Fibroblast of skin of back (primary cell): ENCODE results near the gene TTF2. TPM values are rescaled to one million over a fixed set of nuclear protein-coding genes. Genes with fewer than 3 reads are reported as not detected.
A peak's percentile ranks its signal among the peaks of the same experiment; 100 is the strongest.

Experiments
- DNase-seq: peaks from one replicate; pipeline ENCODE4 v3.0.0-alpha.2; 2013
- polyA plus RNA-seq, 2 experiments: library from polyadenylated mRNA; unstranded; fragments of 120-200 nt; gene quantifications; one replicate each; pipeline ENCODE4 v1.2.1, GENCODE V29; 2013; ENCODE audit not compliant: insufficient read length in 2 of 2

TTF2 gene
- polyA plus RNA-seq (2013, experiment 1 of 2; ENCODE audit: insufficient read length), result 24.6 TPM
- 10.1 TPM for polyA plus RNA-seq (2013, experiment 2 of 2; ENCODE audit: insufficient read length)

DNA sequence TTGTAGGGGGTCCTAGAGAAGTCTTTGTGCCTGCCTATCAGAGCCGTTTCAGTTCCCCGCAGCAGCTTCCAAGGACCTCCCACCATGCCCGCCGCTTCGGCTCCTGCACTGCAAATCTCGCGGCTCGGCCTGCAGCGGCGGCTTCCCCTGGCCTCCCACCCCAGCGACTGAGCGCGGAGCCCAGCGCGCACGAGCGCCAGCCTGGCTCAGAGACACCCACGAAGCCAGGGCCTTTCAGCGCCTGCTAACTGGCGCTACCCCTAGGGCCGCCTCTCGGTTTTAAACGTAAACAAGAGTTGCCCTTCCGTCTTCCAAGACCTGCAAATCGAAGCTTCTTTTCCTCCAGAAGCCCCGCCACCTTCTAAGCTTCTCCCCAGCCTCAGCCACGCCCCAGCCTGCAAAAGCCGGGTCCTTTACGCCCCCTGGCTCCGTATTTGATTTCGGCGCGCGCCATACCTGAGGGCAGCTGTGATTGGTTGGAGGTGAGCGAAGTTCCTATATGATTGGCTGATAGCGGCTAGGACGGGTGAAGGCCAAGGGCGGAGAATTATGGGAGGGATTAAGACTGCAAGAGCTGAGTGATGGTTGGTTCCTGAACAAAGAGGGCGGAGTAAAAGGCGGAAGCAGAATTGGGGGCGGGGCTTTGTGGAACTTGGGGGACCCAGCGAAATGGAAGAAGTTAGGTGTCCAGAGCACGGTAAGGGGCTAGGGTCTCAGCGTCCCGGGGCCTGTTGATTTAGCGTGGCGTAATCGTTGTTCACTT is at the start of gene TTF2:
TTF2 (plus strand) TSS at position 649 of the 763 bp plus-strand sequence; CDS start at position 670, 21 bp downstream.
- DNase-seq, result peak; percentile 99

DNA sequence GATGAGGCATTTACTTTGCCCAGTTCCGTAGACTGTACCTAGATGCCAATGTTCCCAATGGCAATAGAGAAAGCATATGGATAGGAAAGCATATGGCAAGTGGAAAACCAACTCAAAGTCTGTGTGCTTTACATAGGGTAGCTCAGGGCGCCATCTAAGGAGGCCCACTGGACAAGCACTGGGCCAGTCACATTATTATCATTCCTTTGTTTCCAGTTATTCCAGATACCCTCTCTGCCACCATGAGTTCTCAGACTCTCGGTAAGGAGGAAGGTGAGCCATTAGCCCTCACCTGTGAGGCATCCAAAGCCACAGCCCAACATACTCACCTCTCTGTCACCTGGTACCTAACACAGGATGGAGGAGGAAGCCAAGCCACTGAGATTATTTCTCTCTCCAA is 48.8 kb upstream of the TTF2 start:
- no peak for DNase-seq

DNA sequence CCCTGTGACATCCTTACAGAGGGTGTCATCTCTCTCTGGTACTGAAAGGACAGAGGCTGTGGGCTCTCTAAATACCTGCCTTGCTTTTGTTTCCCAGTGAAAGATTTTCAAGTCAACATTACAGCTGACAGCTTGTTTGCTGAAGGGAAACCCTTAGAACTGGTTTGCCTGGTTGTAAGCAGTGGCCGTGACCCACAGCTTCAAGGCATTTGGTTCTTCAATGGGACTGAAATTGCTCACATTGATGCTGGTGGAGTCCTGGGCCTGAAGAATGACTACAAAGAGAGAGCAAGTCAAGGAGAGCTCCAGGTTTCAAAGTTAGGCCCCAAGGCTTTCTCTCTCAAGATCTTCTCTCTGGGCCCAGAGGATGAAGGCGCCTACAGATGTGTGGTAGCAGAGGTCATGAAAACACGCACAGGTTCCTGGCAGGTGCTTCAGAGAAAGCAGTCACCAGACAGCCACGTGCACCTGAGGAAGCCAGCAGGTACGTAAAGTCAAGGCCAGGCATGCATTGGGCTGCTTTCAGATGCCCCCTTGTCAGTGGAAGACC is 46.7 kb upstream of the TTF2 start:
- no peak for DNase-seq

DNA sequence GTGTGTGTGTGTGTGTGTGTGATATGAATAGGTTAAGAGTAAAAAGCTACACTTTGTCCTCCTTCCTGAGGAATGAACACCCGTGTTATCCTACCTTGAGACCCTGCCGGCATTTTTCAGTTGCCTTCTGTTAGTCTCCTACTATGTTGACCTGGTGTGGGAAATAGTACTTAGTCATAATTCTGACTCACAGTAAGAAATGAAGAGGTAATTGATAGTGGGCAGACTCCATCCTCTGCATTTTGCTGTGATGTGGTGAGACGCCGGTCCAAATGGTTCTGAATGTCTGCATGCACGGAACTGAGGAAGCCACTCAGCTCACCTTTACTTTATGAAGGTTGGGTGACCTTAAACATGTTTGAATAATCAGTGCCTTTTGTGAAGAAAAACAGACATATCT is 45.9 kb upstream of the TTF2 start:
- peak; percentile 9 for DNase-seq

DNA sequence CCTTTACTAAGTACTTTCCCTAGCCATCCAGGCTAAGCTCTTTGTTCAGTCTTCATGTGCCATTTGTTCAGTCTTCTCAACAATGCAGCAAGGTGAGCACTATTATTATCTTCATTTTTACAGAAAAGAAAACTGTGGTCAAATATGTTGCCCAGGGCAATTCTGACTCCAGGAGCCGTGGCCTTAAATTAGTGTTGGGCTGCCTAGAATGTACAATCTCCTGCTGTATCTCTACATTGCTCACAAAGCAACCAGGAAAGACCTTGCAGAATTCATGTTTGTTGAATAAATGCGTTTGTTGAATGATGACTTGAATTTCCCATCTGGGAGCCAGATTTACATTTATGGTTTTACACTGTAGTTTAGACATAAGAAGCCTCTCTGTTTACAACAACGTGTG is 44.4 kb upstream of the TTF2 start:
- DNase-seq, result no peak

DNA sequence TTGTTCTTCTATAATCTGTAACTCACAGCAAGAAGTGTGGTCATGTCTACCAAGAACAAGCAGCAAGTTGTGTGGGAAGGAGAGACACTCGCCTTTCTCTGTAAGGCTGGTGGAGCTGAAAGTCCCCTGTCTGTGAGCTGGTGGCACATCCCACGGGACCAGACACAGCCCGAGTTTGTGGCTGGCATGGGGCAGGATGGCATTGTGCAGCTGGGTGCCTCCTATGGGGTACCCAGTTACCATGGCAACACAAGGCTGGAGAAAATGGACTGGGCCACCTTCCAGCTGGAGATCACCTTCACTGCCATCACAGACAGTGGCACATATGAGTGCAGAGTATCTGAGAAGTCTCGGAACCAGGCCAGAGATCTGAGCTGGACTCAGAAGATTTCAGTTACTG is 43.1 kb upstream of the TTF2 start:
- DNase-seq, result no peak

DNA sequence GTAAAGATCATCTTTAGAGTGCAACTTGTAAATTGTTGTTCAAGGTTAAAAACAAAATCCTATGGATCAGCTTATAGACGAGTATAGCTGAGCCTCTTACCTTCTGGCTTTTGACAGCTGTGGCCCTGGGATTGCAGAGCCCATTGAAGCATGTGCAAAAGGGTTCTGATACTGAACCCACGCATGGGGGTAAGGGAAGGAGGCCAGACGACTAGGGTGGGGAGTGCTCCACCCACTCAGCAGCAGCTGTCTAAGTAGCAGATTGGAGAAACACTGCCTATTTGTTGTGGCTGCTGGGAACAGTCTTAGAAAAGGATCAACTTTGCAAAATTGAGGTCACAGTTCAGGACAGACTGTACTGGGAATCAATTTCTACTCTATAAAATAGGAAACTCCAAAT is 42.5 kb upstream of the TTF2 start:
- DNase-seq, result no peak

DNA sequence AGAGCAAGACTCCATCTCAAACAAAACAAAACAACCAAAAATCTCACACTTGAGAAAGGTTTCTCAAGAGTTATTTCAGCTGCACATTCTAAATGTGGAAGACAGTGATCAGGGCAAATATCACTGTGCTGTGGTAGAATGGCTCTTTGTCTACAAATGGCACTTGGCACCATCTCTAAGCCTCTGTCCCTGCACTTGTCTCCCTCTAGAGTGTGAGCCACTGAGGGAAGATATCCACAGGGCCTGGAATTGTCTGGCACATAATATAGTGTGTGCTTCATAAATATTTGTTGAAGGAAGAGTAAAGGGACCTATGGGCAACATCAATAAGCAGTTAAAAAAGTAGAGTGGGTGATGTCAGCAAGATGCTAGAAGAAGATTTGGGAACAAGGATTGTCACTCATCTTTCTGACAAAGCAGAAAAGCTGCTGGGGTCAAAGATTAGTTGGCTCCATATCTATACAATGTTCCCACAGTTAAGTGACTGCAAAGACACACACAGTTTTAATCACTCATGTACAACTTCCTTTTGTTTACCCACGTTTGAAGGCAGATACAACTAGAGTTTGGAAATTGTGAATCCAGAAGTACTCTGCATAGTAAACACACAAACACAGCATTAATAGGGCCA is 39.5 kb upstream of the TTF2 start:
- no peak for DNase-seq

DNA sequence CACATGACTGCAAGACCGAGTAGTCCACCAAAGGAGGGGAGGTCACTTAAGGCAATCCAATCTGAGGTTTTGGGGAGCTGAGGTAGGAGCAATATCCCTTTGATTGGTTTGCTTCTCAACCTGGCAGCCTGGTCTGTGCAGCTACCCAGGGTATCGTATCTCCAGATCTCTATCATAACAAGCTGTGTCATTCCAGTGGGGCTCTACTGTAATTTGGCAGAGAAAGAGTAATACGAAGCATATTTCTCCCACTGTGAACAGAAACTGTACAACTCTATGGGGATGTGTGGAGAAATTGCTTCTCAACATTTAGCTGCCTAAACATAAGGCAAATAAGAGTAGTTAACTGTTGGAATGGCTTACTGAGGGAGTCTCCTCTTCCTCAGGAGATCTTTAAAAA is 38.0 kb upstream of the TTF2 start:
- DNase-seq, result no peak

DNA sequence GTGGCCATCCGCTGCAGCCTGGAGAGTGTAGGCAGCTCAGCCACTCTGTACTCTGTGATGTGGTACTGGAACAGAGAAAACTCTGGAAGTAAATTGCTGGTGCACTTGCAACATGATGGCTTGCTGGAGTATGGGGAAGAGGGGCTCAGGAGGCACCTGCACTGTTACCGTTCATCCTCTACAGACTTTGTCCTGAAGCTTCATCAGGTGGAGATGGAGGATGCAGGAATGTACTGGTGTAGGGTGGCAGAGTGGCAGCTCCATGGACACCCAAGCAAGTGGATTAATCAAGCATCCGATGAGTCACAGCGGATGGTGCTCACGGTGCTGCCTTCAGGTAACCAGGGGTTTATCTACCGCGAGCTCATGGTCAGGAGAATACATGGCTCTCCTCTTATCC is 34.6 kb upstream of the TTF2 start:
- DNase-seq, result no peak

DNA sequence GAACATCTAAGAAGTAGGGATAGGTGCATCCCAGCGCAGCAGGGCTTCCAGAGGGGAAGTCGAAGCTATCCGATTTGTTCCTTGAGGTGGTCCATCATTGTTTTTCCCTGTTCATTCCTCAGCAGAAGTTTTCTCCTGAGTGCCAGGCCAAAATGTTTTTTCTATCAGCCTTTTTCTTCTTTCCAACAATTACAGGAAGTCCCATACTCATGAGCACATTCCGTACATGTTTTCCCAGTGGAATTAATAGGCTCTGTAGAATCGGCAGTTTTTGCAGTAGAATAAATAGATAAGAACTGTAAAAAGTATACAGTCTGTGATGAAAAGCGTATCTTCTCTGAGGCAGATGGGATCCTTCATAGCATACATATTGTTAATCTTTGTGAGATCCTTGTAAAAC is 33.8 kb upstream of the TTF2 start:
- DNase-seq, result peak; percentile 57

DNA sequence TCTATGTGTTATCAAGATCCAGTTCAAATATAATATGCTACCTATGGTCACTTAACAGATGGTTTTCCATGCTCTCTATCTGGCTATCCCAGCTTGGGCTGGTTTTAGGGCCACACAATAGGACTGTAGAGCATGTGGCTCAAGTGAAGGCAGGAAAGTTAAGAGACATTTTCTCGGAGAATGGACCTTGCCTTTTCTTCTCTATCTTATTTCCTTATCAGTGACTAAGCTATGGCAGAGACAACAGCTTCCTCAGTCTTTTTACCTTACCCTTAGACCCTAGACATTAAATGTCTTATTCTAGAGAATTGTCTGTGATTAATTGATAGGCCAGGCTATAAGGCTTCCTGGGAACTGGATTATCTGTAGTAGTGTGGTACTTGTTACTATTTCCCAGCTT is 30.4 kb upstream of the TTF2 start:
- DNase-seq, result no peak

DNA sequence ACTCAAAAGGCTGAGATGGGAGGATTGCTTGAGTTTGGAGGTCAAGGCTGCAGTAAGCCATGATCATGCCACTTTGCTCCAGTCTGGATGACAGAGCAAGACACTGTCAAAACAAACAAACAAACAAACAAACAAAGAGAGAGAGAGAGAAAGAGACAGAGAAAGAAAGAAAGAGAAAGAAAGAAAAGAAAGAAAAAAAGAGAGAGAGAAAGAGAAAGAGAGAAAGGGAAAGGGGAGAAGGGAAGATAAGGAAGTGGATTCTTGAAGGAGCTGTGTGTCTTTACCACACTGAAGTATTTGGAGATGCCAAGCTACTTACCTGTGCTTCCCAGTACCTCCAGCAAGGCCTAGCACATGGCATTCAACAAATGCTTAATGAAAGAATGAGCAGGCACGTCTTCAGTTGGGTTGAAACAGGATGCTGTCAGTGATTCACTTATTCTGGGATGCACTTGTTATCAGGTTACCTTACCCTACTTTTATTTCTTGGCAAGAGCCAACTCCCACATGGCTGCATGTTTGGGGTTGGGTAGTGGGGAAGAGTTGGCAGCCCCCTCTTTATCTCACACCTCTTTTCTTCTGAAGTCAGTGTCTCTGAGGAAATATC is 29.8 kb upstream of the TTF2 start:
- DNase-seq, result no peak

DNA sequence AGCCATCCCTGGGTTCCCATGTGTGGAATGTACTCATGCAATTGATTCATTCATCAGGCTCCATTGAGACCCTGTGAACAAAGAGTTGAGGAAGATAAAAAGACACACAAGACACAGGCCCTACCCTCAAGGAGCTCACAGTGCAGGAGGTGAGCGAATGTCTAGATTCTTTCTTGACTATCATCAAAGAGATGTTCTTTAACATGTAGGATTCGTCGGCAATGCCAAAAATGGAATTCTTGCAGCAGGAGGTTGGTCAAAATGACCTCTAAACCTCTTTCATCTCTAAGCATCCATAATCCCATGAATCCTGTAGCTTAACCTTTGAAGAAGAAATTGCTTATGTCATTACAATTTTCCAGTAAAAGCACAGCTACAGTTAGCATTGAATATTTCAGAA is 27.9 kb upstream of the TTF2 start:
- DNase-seq, result no peak

DNA sequence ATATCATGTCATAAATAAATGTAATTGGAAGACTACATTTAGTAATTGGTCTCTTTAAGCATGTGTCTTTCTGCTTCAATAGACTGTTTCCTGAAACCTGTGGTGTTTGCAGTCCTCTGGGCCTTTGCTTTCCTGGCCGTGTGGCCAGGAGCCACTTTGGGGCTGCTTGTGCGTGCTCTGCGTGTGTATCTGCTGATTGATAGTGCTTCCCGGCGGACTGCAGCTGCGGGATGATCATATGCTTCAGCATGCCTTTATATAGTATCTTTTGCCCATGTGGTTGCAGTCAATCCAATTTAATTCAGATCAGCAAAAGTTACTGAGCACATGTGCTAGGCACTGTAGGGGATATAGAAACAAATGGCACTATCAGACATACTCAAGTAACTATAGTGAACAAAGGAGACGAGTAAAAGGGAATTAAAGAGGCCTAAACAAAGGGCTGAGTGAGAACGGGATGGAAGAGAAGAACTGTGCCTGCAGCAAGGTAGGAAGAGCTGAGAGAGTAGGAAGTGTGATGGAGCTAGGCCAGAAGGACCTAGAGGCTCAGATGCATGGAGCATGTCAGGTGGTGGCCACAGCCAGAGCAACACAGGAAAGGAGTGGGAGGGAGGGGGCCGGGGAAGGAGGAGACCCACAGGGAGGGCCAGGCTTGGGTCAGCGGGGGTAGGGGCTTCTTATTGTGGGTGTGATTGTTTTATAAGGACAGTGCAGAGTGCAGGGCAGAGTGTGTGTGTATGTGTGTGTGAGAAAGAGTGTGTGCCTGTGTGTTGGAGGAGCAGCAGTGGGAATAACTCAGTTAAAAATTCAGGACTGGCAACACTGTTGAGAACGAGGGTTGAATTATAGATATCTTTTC is 27.2 kb upstream of the TTF2 start:
- no peak for DNase-seq

DNA sequence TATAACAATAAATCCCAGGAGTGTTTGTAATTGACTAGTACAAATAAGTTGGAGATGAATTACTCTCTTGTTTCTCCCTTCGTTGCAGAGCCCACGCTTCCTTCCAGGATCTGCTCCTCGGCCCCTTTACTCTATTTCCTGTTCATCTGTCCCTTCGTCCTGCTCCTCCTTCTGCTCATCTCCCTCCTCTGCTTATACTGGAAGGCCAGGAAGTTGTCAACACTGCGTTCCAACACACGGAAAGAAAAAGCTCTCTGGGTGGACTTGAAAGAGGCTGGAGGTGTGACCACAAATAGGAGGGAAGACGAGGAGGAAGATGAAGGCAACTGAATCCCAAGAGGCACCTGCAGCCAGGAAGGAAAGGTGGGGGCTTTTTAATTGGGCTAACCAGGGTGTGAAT is 26.4 kb upstream of the TTF2 start:
- DNase-seq, result no peak

DNA sequence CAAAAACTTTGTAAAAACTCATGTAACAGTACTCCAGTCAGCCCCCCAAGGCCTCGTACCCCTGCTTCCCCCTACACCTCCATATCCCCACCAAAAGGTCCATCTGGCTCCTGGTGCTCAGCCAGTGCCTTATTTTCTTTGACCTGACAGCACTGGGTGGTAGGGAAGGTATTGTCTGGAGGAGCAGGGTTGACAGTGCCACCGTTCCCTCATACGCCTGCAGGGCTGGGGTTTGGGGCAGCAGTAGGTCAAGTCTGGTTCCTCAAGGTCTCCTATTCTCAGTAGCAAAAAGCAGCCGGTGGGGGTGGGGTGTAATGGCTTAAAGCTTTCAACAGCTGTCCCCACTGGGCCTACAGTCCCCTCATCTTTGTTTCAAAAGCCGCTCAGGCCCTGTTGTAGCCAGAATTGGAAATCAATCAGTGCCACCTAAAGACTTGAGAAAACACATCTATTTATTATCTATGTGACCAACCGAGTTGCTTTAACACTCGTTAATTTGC is 25.3 kb upstream of the TTF2 start:
- no peak for DNase-seq

DNA sequence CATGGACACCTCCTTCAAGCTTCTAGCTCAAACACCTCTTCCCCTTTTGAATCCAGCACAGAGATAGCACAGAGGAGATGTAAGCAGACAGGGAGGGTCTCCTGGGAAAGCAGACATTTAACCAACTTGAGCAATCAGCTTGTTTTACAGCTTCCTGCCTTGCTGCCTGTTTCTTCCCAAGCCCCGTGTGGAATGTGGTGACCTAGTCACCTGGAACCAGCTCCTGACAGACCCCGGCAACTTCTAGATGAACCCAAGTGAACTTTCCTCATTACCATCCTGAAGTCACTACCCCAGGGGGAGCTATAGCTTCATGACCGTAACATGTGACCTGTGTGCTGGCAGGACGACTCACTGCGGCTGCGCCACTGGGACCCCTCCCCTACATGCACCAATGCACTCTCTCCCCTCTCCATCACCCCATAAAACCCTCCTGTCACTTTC is 24.1 kb upstream of the TTF2 start:
- no peak for DNase-seq

DNA sequence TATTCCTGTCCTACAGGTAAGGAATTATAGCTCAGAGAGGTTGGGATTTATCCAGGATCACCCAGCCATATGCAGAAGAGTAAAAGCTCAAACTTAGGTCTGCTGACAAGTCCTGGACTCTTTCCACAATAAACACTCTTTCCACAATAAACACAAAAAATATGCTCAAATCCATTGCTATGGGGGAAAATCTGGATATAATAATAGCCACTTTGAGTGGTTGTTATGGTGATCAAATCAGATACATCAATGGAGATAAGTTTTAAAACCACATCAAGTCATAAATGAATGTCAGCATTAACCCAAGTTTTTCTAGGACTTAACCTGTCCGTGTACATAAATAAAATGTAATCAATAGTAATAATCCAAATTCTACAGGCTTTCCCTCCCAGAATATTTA is 22.3 kb upstream of the TTF2 start:
- DNase-seq, result no peak

DNA sequence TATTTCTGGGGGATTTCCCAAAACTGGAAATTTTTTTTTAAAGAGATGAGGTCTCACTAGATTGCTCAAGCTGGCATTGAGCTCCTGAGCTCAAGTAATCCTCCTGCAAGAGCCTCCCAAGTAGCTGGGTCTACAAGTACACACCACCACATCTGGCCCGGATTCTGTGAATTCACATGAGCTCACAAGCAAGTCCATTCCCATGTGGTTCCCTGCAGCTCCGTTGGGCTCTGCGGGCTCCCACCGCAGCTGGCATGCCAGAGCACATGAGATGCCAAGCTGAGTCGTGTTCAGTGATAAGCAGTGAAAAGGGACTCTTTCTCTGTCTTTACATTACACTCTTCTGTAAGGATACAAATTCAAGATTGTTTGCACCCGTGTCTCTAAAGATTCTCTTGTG is 21.9 kb upstream of the TTF2 start:
- no peak for DNase-seq

DNA sequence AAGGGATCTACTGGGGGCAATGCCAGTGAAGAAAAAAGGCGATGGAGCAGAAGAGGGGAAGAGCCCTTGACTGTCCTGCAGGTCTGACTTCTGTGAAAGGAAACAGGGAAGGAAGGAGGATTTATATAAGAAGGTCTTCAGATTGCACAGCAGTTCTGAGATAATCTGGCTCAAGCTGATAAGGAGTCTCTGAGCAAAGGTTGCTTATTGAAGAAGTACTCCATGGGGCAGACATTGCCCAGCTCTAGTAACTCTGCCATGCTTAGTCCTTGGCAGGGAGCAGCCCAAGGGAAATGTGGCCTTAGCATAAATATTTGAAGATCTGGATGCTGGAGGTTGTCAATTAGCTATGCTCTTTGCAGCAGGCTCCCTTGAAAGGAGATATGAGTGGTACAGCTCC is 15.9 kb upstream of the TTF2 start:
- DNase-seq, result no peak

DNA sequence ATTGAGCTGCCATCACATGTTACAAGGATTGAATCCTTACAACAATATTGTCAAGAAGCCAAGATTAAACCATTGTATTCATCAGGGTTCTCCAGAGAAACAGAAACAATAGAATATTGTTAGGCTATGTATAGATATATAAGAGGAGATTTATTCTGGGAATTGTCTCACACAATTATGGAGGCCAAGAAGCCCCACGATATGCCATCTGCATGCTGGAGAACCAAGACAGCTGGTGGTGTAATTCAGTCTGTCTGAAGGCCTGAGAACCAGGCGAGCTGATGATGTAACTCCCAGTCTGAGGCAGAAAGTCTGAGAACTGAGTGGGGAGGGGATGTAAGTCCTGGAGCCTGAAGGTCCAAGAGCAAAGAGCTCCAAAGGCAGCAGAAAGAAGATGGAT is 14.5 kb upstream of the TTF2 start:
- peak; percentile 14 for DNase-seq
